MCF 10A (cell line): ENCODE data around the gene MAD1L1. TPM values are rescaled to one million over a fixed set of nuclear protein-coding genes. Genes with fewer than 3 reads are reported as not detected.

ENCODE experiments used
- BruUV-seq: library from RNA; stranded (reverse); fragments of 400-500 nt; replicated peaks from 2 replicates; lab custom pipeline; 2021; lab: Mats Ljungman, UMichigan
- CTCF ChIA-PET: fragments of 300-600 bp; sonication (Branson Sonifier 250); formaldehyde crosslinking; extraction: SDS; loops from one replicate; lab custom pipeline; 2021; ENCODE audit warnings: antibody characterized with exemption, inconsistent platforms; lab: Yijun Ruan, JAX
- POLR2A ChIA-PET: fragments of 300-600, 350-650 bp; sonication (Branson Sonifier 250); formaldehyde crosslinking; extraction: SDS; loops from one replicate; lab custom pipeline; 2020; ENCODE audit warnings: antibody characterized with exemption, inconsistent platforms; lab: Yijun Ruan, JAX
- DNase-seq: peaks from one replicate; pipeline ENCODE4 v3.0.0-alpha.2; 2018; ENCODE audit not compliant: unreplicated experiment
- H3K27ac Mint-ChIP-seq: one replicate; pipeline ENCODE4 v1.8.0; 2022; ENCODE audit warnings: mild to moderate bottlenecking, low read depth, mixed read lengths; ENCODE audit not compliant: unreplicated experiment
- H3K27me3 Mint-ChIP-seq: one replicate; pipeline ENCODE4 v1.8.0; 2022; ENCODE audit warnings: mixed read lengths; ENCODE audit not compliant: insufficient read depth, unreplicated experiment
- H3K36me3 Mint-ChIP-seq: one replicate; pipeline ENCODE4 v1.8.0; 2022; ENCODE audit warnings: mild to moderate bottlenecking, moderate library complexity, mixed read lengths; ENCODE audit not compliant: insufficient read depth, unreplicated experiment
- H3K4me1 Mint-ChIP-seq: one replicate; pipeline ENCODE4 v1.8.0; 2022; ENCODE audit warnings: mixed read lengths; ENCODE audit not compliant: insufficient read depth, unreplicated experiment
- H3K4me3 Mint-ChIP-seq: one replicate; pipeline ENCODE4 v1.8.0; 2022; ENCODE audit warnings: mild to moderate bottlenecking, moderate library complexity, mixed read lengths; ENCODE audit not compliant: unreplicated experiment
- H3K9me3 Mint-ChIP-seq: one replicate; pipeline ENCODE4 v1.8.0; 2022; ENCODE audit warnings: mixed read lengths; ENCODE audit not compliant: unreplicated experiment
- intact Hi-C: fragments of 100-400 bp; cut with micrococcal nuclease; formaldehyde crosslinking; loops from 2 replicates; pipeline ENCODE4 v1.14.1; 2022
- total RNA-seq: library from RNA; stranded (reverse); gene quantifications from 2 replicates; pipeline ENCODE4 v1.2.3, GENCODE V29; 2022
- TF ChIP-seq, protein P1 (sequence below): fragments of 200-600 bp; IDR thresholded peaks from one replicate; pipeline ENCODE4 v1.8.0; 2022; ENCODE audit warnings: antibody characterized with exemption, mild to moderate bottlenecking; ENCODE audit not compliant: unreplicated experiment

MAD1L1 gene
- total RNA-seq, 1 experiment from 2014 or later = 25.2 TPM

DNA sequence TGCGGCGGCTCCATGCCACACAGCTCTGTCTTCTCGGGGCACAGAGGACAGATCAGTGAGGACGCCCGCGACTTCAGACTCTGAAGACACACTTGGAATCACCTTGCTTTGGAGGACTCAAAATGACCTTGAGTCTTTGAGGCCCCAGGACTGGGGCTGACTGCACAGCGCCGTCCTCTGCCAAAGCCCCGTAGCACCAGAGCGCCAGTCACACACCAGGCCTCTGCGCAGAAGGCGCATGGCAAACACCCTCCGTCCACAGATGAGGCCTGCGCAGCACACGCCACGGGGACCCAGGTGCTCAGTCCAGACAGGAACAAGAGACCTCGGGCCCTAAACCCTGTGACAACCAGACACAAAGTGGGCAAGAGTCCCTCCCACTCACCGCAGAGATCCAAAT, 134.7 kb downstream of the MAD1L1 start:
- TF ChIP-seq, protein P1, sequence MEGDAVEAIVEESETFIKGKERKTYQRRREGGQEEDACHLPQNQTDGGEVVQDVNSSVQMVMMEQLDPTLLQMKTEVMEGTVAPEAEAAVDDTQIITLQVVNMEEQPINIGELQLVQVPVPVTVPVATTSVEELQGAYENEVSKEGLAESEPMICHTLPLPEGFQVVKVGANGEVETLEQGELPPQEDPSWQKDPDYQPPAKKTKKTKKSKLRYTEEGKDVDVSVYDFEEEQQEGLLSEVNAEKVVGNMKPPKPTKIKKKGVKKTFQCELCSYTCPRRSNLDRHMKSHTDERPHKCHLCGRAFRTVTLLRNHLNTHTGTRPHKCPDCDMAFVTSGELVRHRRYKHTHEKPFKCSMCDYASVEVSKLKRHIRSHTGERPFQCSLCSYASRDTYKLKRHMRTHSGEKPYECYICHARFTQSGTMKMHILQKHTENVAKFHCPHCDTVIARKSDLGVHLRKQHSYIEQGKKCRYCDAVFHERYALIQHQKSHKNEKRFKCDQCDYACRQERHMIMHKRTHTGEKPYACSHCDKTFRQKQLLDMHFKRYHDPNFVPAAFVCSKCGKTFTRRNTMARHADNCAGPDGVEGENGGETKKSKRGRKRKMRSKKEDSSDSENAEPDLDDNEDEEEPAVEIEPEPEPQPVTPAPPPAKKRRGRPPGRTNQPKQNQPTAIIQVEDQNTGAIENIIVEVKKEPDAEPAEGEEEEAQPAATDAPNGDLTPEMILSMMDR = no peak
- Mint-ChIP-seq H3K27me3 (no peaks in the 10 kb centered on the region), H3K4me3 (no peak overlapping the region), H3K36me3 (peaks cover under 1% of the 10 kb centered on the region), H3K4me1 (no peaks in the 10 kb centered on the region), H3K27ac (no peak overlapping the region), H3K9me3 (no peaks in the 10 kb centered on the region)
- POLR2A ChIA-PET = no interaction called here
- CTCF ChIA-PET = no interaction called here
- no TSS peak for BruUV-seq
- intact Hi-C loops = no loop called here
- DNase-seq = no peak

DNA sequence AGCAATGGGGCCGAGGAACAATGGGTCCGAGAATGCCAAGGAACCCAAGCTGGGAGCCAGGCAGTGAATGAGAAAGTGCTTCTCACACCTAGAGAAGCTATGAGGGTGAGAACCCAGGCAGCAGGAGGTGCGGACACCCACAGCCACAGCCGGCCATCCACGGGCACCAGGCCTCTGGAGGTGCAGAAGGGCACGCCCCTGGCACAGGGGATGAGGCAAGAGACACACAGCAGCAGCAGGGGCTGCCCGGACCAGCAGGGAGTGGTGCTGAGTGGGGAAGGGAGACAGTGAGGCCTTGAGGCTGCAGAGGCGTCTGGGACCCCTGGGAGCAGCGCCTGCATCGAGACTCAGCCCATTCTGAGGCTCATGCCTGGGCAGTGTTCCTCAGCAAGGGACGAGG, 135.3 kb downstream of the MAD1L1 start:
- Mint-ChIP-seq H3K4me1 (no peaks in the 10 kb centered on the region), H3K9me3 (no peaks in the 10 kb centered on the region), H3K36me3 (peaks cover 6% of the 10 kb centered on the region), H3K27me3 (no peaks in the 10 kb centered on the region), H3K27ac (no peak overlapping the region), H3K4me3 (no peak overlapping the region)
- ChIA-PET CTCF (no interaction called here), POLR2A (no interaction called here)
- intact Hi-C loops = no loop called here
- TF ChIP-seq, protein P1 = no peak
- no TSS peak for BruUV-seq
- no peak for DNase-seq

DNA sequence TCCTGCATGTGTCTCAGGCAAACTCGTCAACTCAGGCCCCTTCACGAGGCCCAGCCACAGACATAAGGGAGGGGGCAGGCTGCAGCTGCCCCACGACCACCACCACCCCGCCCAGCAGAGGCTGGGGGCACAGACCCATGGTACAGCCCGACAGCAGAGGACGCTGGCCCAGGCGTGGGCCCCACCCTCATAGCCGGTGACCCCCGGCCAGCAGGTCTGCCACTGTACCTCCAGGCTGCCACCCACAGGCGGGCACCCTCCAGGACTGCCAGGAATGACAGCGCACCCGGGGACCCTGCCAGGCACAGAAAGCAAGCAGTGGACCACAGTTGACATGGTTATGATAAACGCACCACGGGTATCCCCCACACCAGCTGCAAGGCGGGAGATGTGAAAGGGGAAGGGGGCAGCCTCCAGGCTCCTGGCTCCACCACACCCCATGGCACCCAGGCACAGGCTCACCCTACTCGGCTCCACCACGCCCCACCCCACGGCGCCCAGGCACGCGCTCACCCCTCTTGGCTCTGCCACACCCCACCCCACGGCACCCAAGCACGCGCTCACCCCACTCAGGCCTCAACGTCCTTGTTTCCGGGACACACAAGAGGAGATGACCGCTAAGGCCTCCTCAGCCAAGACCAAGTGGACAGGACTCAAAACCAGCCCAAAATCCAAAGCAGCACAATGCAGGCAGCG, 135.9 kb downstream of the MAD1L1 start:
- peaks cover 6% of the 10 kb centered on the region for H3K36me3 Mint-ChIP-seq
- intact Hi-C loops = no loop called here
- no peak overlapping the region for H3K27ac Mint-ChIP-seq
- TF ChIP-seq, protein P1 = no peak
- no peaks in the 10 kb centered on the region for H3K9me3 Mint-ChIP-seq
- no peaks in the 10 kb centered on the region for H3K4me1 Mint-ChIP-seq
- DNase-seq = no peak
- H3K4me3 Mint-ChIP-seq = no peak overlapping the region
- CTCF ChIA-PET = no interaction called here
- no peaks in the 10 kb centered on the region for H3K27me3 Mint-ChIP-seq
- POLR2A ChIA-PET = no interaction called here
- BruUV-seq = no TSS peak

DNA sequence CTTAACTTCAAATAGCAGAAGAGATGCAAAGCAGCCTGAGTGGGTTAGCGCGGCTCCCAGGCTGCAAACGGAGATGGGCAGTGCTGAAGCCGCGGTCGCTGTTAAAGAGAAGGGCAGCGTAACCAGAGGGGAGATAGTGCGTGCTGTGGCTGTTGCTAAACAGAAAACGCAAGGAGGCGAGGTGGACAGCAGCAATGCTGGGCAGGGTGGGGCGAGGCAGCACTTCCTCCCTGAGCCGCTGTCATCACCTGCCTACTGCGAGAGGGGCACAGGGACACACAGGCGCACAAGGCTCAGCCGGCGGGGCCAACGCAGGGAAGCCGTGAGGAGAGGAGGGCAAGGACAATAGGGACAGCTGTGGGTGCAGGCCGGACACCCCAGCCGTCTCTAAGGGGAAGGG, 137.3 kb downstream of the MAD1L1 start:
- Mint-ChIP-seq H3K4me1 (no peaks in the 10 kb centered on the region), H3K27me3 (no peaks in the 10 kb centered on the region), H3K9me3 (no peaks in the 10 kb centered on the region), H3K4me3 (no peak overlapping the region), H3K36me3 (peaks cover 6% of the 10 kb centered on the region), H3K27ac (no peak overlapping the region)
- TF ChIP-seq, protein P1 = no peak
- ChIA-PET POLR2A (no interaction called here), CTCF (no interaction called here)
- intact Hi-C loops = no loop called here
- no peak for DNase-seq
- BruUV-seq = no TSS peak
